IMR-90 (cell line): ENCODE results near the gene SORBS1. TPM values are rescaled to one million over a fixed set of nuclear protein-coding genes. Genes with fewer than 3 reads are reported as not detected.

Experiments
- ATAC-seq: fragments of 200-7000 bp; cut with Tn5 transposase; 2 replicates; pipeline ENCODE4 v1.9.1; 2020; ENCODE audit warnings: low read depth, mild to moderate bottlenecking, moderate library complexity
- BruUV-seq: library from RNA; stranded (reverse); fragments of 400-500 nt; replicated peaks from 2 replicates; lab custom pipeline; 2021; lab: Mats Ljungman, UMichigan
- CTCF ChIA-PET: fragments of 300-600 bp; formaldehyde crosslinking; extraction: SDS; loops from one replicate; lab custom pipeline; 2021; ENCODE audit warnings: antibody characterized with exemption; lab: Yijun Ruan, JAX
- POLR2A ChIA-PET: fragments of 300-600 bp; sonication (Branson Sonifier 250); formaldehyde crosslinking; loops from one replicate; lab custom pipeline; 2022; ENCODE audit warnings: antibody characterized with exemption; ENCODE audit not compliant: unreplicated experiment; lab: Charles Lee
- DNase-seq: peaks from one replicate; pipeline ENCODE4 v3.0.0; 2013
- H2AFZ ChIP-seq: replicated peaks from 2 replicates; pipeline ENCODE3; 2013; ENCODE audit warnings: low read length, mild to moderate bottlenecking; ENCODE audit not compliant: poor library complexity
- H2AK5ac ChIP-seq: 2 replicates; pipeline ENCODE4 v1.6.1; 2013; ENCODE audit warnings: low read depth, low read length, inconsistent platforms
- H2AK9ac ChIP-seq: replicated peaks from 2 replicates; pipeline ENCODE3; 2013; ENCODE audit warnings: mild to moderate bottlenecking, low read depth, low read length, moderate library complexity; ENCODE audit not compliant: poor library complexity
- H2BK120ac ChIP-seq: 2 replicates; pipeline ENCODE4 v1.6.1; 2013; ENCODE audit warnings: low read depth, low read length, inconsistent platforms
- H2BK15ac ChIP-seq: 3 replicates; pipeline ENCODE4 v1.6.1; 2013; ENCODE audit warnings: low read depth, low read length, inconsistent platforms
- H2BK20ac ChIP-seq: 2 replicates; pipeline ENCODE4 v1.6.1; 2013; ENCODE audit warnings: low read depth, mild to moderate bottlenecking, inconsistent platforms, low read length, moderate library complexity
- H2BK5ac ChIP-seq: 2 replicates; pipeline ENCODE4 v1.6.1; 2013; ENCODE audit warnings: mild to moderate bottlenecking, low read depth, low read length, inconsistent platforms; ENCODE audit not compliant: poor library complexity, severe bottlenecking
- H3K14ac ChIP-seq: replicated peaks from 2 replicates; pipeline ENCODE4 v1.6.1; 2013; ENCODE audit warnings: low read depth, low read length, inconsistent platforms
- H3K18ac ChIP-seq: 2 replicates; pipeline ENCODE4 v1.6.1; 2013; ENCODE audit warnings: low read depth, low read length, control low read depth
- H3K23ac ChIP-seq: 2 replicates; pipeline ENCODE4 v1.6.1; 2013; ENCODE audit warnings: low read depth, low read length, inconsistent platforms
- H3K27ac ChIP-seq: 2 replicates; pipeline ENCODE4 v1.5.1; 2013; ENCODE audit warnings: mild to moderate bottlenecking, control low read depth, low read length; ENCODE audit not compliant: insufficient read depth
- H3K27me3 ChIP-seq: 2 replicates; pipeline ENCODE4 v1.6.1; 2013; ENCODE audit warnings: low read length; ENCODE audit not compliant: control insufficient read depth, insufficient read depth
- H3K36me3 ChIP-seq: 2 replicates; pipeline ENCODE4 v1.6.1; 2013; ENCODE audit warnings: low read length, mixed read lengths; ENCODE audit not compliant: control insufficient read depth, insufficient read depth
- H3K4ac ChIP-seq: 2 replicates; pipeline ENCODE4 v1.6.1; 2013; ENCODE audit warnings: low read depth, low read length, inconsistent platforms
- H3K4me1 ChIP-seq: 2 replicates; pipeline ENCODE4 v1.6.1; 2013; ENCODE audit warnings: low read length, mixed read lengths; ENCODE audit not compliant: control insufficient read depth, insufficient read depth
- H3K4me2 ChIP-seq: 2 replicates; pipeline ENCODE4 v1.6.1; 2013; ENCODE audit warnings: low read depth, mild to moderate bottlenecking, control low read depth, low read length, moderate library complexity
- H3K4me3 ChIP-seq: 2 replicates; pipeline ENCODE4 v1.5.1; 2013; ENCODE audit warnings: low read depth, mild to moderate bottlenecking, control low read depth, low read length, moderate library complexity; ENCODE audit not compliant: insufficient read depth
- H3K56ac ChIP-seq: 2 replicates; pipeline ENCODE4 v1.6.1; 2013; ENCODE audit warnings: low read length, inconsistent platforms; ENCODE audit not compliant: insufficient read depth; ENCODE audit errors: extremely low read depth
- H3K79me1 ChIP-seq, 2 experiments: 2 replicates each; pipeline ENCODE4 v1.6.1; 2013; ENCODE audit warnings: low read length in 2 of 2, inconsistent platforms in 1 of 2, low read depth in 1 of 2
- H3K9ac ChIP-seq: 2 replicates; pipeline ENCODE4 v1.6.1; 2013; ENCODE audit warnings: low read depth, low read length, control low read depth
- H3K9me1 ChIP-seq: 2 replicates; pipeline ENCODE4 v1.6.1; 2013; ENCODE audit warnings: low read length, inconsistent platforms; ENCODE audit not compliant: insufficient read depth
- H3K9me3 ChIP-seq: 2 replicates; pipeline ENCODE4 v1.6.1; 2013; ENCODE audit warnings: low read length; ENCODE audit not compliant: control insufficient read depth, insufficient read depth
- H4K20me1 ChIP-seq: 2 replicates; pipeline ENCODE4 v1.6.1; 2013; ENCODE audit warnings: low read length, inconsistent platforms; ENCODE audit not compliant: insufficient read depth
- H4K5ac ChIP-seq: 2 replicates; pipeline ENCODE4 v1.6.1; 2013; ENCODE audit warnings: mild to moderate bottlenecking, low read depth, low read length, control low read depth
- H4K8ac ChIP-seq, 2 experiments: 2 replicates each; pipeline ENCODE4 v1.6.1; 2013; ENCODE audit warnings: low read depth in 2 of 2, low read length in 2 of 2, control low read depth in 1 of 2, inconsistent platforms in 1 of 2
- H4K91ac ChIP-seq: 2 replicates; pipeline ENCODE4 v1.6.1; 2013; ENCODE audit warnings: low read depth, low read length, inconsistent platforms; ENCODE audit not compliant: insufficient read depth
- BHLHE40 ChIP-seq: fragments of 150-350 bp; IDR thresholded peaks from 2 replicates; pipeline ENCODE4 v1.6.1; 2016; ENCODE audit warnings: mild to moderate bottlenecking, low read depth, low read length
- CEBPB ChIP-seq: IDR thresholded peaks from 2 replicates; pipeline ENCODE4 v1.6.1; 2012; ENCODE audit warnings: low read depth, low read length, improper control_type of control experiment
- ELK1 ChIP-seq: fragments of 150-350 bp; IDR thresholded peaks from 2 replicates; pipeline ENCODE4 v1.6.1; 2016; ENCODE audit warnings: low read depth, mild to moderate bottlenecking, low read length, moderate library complexity, borderline replicate concordance
- FOS ChIP-seq: fragments of 150-350 bp; IDR thresholded peaks from 2 replicates; pipeline ENCODE4 v1.6.1; 2016; ENCODE audit warnings: low read depth, low read length
- MXI1 ChIP-seq: IDR thresholded peaks from 2 replicates; pipeline ENCODE4 v1.6.1; 2012; ENCODE audit warnings: low read depth, mild to moderate bottlenecking, low read length, moderate library complexity, borderline replicate concordance
- NFE2L2 ChIP-seq: fragments of 150-350 bp; IDR thresholded peaks from 2 replicates; pipeline ENCODE4 v1.6.1; 2016; ENCODE audit warnings: low read depth, mild to moderate bottlenecking, low read length
- POLR2A ChIP-seq: IDR thresholded peaks from 2 replicates; pipeline ENCODE4 v1.6.1; 2012; ENCODE audit warnings: mild to moderate bottlenecking, low read depth, low read length
- RCOR1 ChIP-seq: IDR thresholded peaks from 2 replicates; pipeline ENCODE4 v1.6.1; 2012; ENCODE audit warnings: mild to moderate bottlenecking, low read length, improper control_type of control experiment; ENCODE audit not compliant: insufficient replicate concordance
- SMC3 ChIP-seq: fragments of 150-350 bp; IDR thresholded peaks from 2 replicates; pipeline ENCODE4 v1.6.1; 2016; ENCODE audit warnings: low read depth, mild to moderate bottlenecking, antibody characterized with exemption, low read length, moderate library complexity
- WGBS, 2 experiments: methylation state at CpG; one replicate each; pipeline versions ENCODE4 v1.1.5 to v1.1.7; 2013; ENCODE audit warnings: missing lambda C conversion rate in 2 of 2; ENCODE audit not compliant: insufficient read length in 1 of 2; ENCODE audit errors: extremely low coverage in 2 of 2; 5-methylcytosine and 5-hydroxymethylcytosine counted together
- dilution Hi-C: fragments of 300-500 bp; cut with HindIII; formaldehyde crosslinking; loops from one replicate; pipeline ENCODE4 v1.14.3; 2018; ENCODE audit warnings: low sequenced_read_pairs; ENCODE audit not compliant: unreplicated experiment
- in situ Hi-C: fragments of 300-500 bp; cut with MboI; formaldehyde crosslinking; loops from 3 replicates; pipeline ENCODE4 v1.14.3; 2019; ENCODE audit warnings: low sequenced_read_pairs, inconsistent platforms, mixed read lengths
- intact Hi-C: fragments of 100-400 bp; cut with micrococcal nuclease; formaldehyde crosslinking; loops from 2 replicates; pipeline ENCODE4 v1.10.0; 2022
- polyA plus RNA-seq, 3 experiments: library from polyadenylated mRNA; depleted of rRNA; stranded (reverse); fragments of >200 nt; gene quantifications; 2 replicates each; pipeline ENCODE4 v1.2.3, GENCODE V29; 2012; ENCODE audit warnings: low replicate concordance in 1 of 3
- total RNA-seq: library from RNA; depleted of rRNA; stranded (reverse); fragments of >200 nt; gene quantifications from 2 replicates; pipeline ENCODE4 v1.2.3, GENCODE V29; 2012

The SORBS1 gene
- total and polyA plus RNA-seq, 2 of the 4 experiments (the other 2 are of a cell fraction), result 0.18 to 0.32 TPM

DNA sequence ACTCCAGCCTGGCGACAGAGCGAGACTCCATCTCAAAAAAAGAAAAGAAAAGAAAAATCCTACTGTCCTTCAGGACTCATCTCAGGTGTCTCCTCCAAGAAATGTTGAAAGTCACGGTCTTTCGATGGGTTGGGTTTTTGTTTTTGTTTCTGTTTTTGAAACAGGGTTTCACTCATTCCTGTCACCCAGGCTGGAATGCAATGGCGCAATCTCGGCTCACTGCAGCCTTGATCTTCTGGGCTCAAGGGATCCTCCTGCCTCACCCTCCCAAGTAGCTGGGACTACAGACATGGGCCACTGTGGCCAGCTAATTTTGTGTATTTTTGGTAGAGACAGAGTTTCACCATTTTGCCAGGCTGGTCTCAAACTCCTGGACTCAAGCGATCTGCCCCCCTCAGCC is 3.1 kb upstream of the SORBS1 start:
- WGBS, 2 experiments, result no CpG with 5 or more reads among the region's 7 CpGs
- no peak overlapping the region for H3K4me2 ChIP-seq
- no peak overlapping the region for H3K56ac ChIP-seq
- in situ Hi-C loops (no loop called here), intact Hi-C loops (no loop called here), dilution Hi-C loops (no loop called here)
- no peak for ATAC-seq
- H3K79me1 ChIP-seq, result no peaks in the 10 kb centered on the region
- H3K4ac ChIP-seq, result no peak overlapping the region
- H3K27ac ChIP-seq, result no peak overlapping the region
- no peak overlapping the region for H2AFZ ChIP-seq
- H4K5ac ChIP-seq, result no peak overlapping the region
- no peak overlapping the region for H3K9ac ChIP-seq
- H2BK120ac ChIP-seq, result no peak overlapping the region
- H3K9me1 ChIP-seq, result no peaks in the 10 kb centered on the region
- H4K91ac ChIP-seq, result no peak overlapping the region
- peaks cover 16% of the 10 kb centered on the region for H3K27me3 ChIP-seq
- no peak overlapping the region for H2AK9ac ChIP-seq
- H3K14ac ChIP-seq, result no peak overlapping the region
- TF ChIP-seq MXI1, result no peak
- TF ChIP-seq RCOR1, result no peak
- no peak for TF ChIP-seq NFE2L2
- no peak for TF ChIP-seq POLR2A
- no peak for TF ChIP-seq FOS
- TF ChIP-seq SMC3, result no peak
- no peak for TF ChIP-seq BHLHE40
- no peak for TF ChIP-seq CEBPB
- no peak for TF ChIP-seq ELK1
- BruUV-seq, result no TSS peak
- no peaks in the 10 kb centered on the region for H3K4me1 ChIP-seq
- H2BK5ac ChIP-seq, result no peak overlapping the region
- no peaks in the 10 kb centered on the region for H3K36me3 ChIP-seq
- H3K9me3 ChIP-seq, result no peaks in the 10 kb centered on the region
- no peak overlapping the region for H3K4me3 ChIP-seq
- H3K23ac ChIP-seq, result no peak overlapping the region
- no peak overlapping the region for H2AK5ac ChIP-seq
- no peak overlapping the region for H3K18ac ChIP-seq
- H2BK15ac ChIP-seq, result no peak overlapping the region
- POLR2A ChIA-PET, result no interaction called here
- H4K20me1 ChIP-seq, result no peaks in the 10 kb centered on the region
- CTCF ChIA-PET, result no interaction called here
- no peak for DNase-seq
- no peak overlapping the region for H2BK20ac ChIP-seq
- H4K8ac ChIP-seq, result no peak overlapping the region
